Pancreas (tissue), 10 donors: ENCODE measurements around the gene SUGP1. TPM values are rescaled to one million over a fixed set of nuclear protein-coding genes. Genes with fewer than 3 reads are reported as not detected.

Experiments used
- ATAC-seq, 4 donors: fragments of 200-7000 bp; cut with Tn5 transposase; one replicate each; pipeline versions ENCODE4 v1.8.0 to v1.9.1; 2020; ENCODE audit warnings: mild to moderate bottlenecking in 4 of 4, moderate library complexity in 4 of 4
- DNase-seq, 6 donors: peaks; one replicate each; pipeline ENCODE4 v3.0.0-alpha.2; 2020
- FAIRE-seq: peaks from 2 replicates; lab custom pipeline; 2012; peaks lifted over from hg19 to GRCh38; lab: Jason Lieb, UNC
- H3K27ac ChIP-seq, 4 donors: fragments of 200-600 bp; sonication (generic); 1 replicate in 3 of 4; 2 replicates in 1 of 4; pipeline versions ENCODE4 v1.5.0 to v1.8.0; 2020
- H3K27me3 ChIP-seq, 4 donors: fragments of 200-600 bp; one replicate each; pipeline ENCODE4 v1.8.0; 2021
- H3K36me3 ChIP-seq, 3 donors: fragments of 200-600 bp; sonication (generic) in 1 of 3; one replicate each; pipeline versions ENCODE4 v1.5.0 to v1.8.0; 2020 to 2021
- H3K4me1 ChIP-seq, 3 donors: fragments of 200-600 bp; one replicate each; pipeline ENCODE4 v1.8.0; 2021
- H3K4me3 ChIP-seq, 4 donors: fragments of 200-600 bp; sonication (generic) in 2 of 4; one replicate each; pipeline versions ENCODE4 v1.5.0 to v1.8.0; 2020 to 2021
- H3K9me3 ChIP-seq, 4 donors: fragments of 200-600 bp; one replicate each; pipeline ENCODE4 v1.8.0; 2021
- WGBS, 2 donors: extraction: QIAGEN DNeasy Blood & Tissue Kit; methylation state at CpG; one replicate each; pipeline ENCODE4 v1.1.7; 2013; 5-methylcytosine and 5-hydroxymethylcytosine counted together
- intact Hi-C, 3 donors: fragments of 100-400 bp; cut with DNase I; formaldehyde crosslinking; loops; one replicate each; pipeline versions ENCODE4 v1.11.1 to v1.14.2; 2022
- polyA plus RNA-seq, 2 donors: library from polyadenylated mRNA; stranded (reverse); fragments of 200-250 nt; gene quantifications; one replicate each; pipeline ENCODE4 v1.2.3, GENCODE V29; 2013
- total RNA-seq, 6 donors: library from RNA; stranded (reverse); fragmentation: NEBNext Ultra II Directional in 4 of 6; extraction: Animal tissue kit (Norgen Biotek cat#: 25700) in 4 of 6; gene quantifications; one replicate each; pipeline versions ENCODE4 v1.2.1 to v1.2.4, GENCODE V29; 2021 to 2023
- TF ChIP-seq, protein P1 (sequence below), 4 donors: fragments of 200-600 bp; sonication (generic) in 3 of 4; IDR thresholded peaks; one replicate each; pipeline versions ENCODE4 v1.5.0 to v1.8.0; 2021; ENCODE audit warnings: antibody characterized with exemption in 4 of 4
- donor health status: healthy with polysubstance abuse.
- donor health status: DM: no; HTN: no; CAD: no; lungs with moderate emphysema.
- donor health status: DM: no; HTN: no; CAD: no.
- donor health status: control.
- donor health status: control.
- donor health status: Bipolar disorder and iron deficiency.
- donor health status: DM: yes; HTN: yes; CAD: no.
- donor health status: DM: no; HTN: no; CAD: no.
- donor health status: DM: no; HTN: no; CAD: no.
- donor health status: DM: yes; HTN: yes; CAD: no.

The SUGP1 gene
- total and polyA plus RNA-seq, 8 donors, result 14.6 to 50.3 (median 21.4) TPM

DNA sequence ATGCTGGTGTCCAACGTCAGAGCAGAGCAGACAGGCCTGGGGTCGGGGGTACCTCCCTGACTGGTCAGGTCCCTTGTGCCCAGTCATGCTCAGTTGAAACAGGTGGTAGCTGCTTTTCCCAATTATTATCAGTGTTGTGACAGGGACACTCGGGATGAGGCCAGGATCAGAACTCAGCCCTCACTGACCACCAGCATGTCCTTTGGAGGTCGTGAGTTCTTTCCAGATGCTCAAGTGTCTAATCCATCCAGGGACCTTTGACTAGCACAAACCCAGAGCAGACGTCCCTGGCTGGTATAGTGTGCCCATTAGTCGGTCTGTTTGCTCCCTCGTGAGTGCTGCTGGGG, 22.7 kb upstream of the SUGP1 start:
- ATAC-seq (no peak), DNase-seq (no peak), FAIRE-seq (no peak)
- Histone ChIP-seq H3K4me1 (no peaks in the 10 kb centered on the region), H3K36me3 (peaks cover 0 to 82% (median 45%) of the 10 kb centered on the region in 3 donors), H3K27me3 (no peaks in the 10 kb centered on the region), H3K27ac (no peak overlapping the region), H3K4me3 (no peak overlapping the region), H3K9me3 (no peaks in the 10 kb centered on the region)
- intact Hi-C loops, result loop anchor here in 1 of 3 donors (5.0 kb wide), 1 partner anchor 196 kb away; no protein-coding TSS in a partner anchor
- TF ChIP-seq, protein P1, sequence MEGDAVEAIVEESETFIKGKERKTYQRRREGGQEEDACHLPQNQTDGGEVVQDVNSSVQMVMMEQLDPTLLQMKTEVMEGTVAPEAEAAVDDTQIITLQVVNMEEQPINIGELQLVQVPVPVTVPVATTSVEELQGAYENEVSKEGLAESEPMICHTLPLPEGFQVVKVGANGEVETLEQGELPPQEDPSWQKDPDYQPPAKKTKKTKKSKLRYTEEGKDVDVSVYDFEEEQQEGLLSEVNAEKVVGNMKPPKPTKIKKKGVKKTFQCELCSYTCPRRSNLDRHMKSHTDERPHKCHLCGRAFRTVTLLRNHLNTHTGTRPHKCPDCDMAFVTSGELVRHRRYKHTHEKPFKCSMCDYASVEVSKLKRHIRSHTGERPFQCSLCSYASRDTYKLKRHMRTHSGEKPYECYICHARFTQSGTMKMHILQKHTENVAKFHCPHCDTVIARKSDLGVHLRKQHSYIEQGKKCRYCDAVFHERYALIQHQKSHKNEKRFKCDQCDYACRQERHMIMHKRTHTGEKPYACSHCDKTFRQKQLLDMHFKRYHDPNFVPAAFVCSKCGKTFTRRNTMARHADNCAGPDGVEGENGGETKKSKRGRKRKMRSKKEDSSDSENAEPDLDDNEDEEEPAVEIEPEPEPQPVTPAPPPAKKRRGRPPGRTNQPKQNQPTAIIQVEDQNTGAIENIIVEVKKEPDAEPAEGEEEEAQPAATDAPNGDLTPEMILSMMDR (IDR thresholded peaks at IDR 0.05), result peak in 1 of 4 donors; percentile 22
- 46 to 57% methylated on average over 7 of the region's 7 CpGs for WGBS, 2 donors

DNA sequence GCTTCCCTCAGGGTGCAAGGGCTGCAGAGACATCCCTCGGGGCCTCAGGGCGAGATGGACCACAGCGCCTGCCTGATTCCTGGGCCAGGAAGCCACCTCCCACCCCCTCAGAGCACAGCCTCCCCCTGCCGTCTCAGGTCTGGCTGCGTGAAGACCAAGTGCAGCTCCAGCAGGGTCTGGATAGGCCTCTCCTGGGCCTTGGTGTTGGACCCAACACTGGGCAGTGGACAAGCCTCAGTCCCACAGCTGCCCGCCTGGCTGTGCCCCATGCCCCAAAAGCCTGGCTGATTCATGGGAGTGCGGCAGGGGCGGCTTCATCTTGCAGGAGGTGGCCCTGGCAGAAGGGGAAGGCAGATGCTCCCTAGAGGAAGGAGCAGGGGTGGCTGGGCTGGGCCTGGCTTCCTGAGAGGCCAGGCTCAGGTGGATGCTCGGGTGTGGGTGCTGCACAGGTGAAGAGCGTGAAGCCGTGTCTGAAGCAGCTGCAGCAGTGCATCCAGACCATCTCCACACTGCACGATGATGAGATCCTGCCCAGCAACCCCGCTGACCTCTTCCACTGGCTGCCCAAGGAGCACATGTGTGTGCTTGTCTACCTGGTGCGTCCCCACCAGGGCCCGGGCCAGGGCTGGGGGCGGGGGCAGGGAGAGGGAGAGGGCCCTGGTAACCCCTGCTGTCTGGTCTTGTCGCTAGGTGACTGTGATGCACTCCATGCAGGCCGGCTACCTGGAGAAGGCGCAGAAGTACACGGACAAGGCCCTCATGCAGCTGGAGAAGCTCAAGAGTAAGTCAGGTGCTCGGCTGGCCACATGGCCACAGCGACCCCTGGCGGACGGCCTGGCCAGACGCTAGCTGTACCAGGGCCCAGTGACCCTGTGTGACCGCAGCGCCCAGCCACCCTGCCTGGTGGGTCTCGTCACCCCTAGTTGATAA, 22.0 kb upstream of the SUGP1 start:
- ATAC-seq (peak; percentile 65 to 93 (median 88)), DNase-seq (peak; percentile 43 to 90 (median 76)), FAIRE-seq (no peak)
- Histone ChIP-seq H3K4me3 (no peak overlapping the region), H3K27me3 (no peaks in the 10 kb centered on the region), H3K36me3 (peaks cover 0 to 82% (median 51%) of the 10 kb centered on the region in 3 donors), H3K27ac (no peak overlapping the region), H3K9me3 (no peaks in the 10 kb centered on the region), H3K4me1 (no peaks in the 10 kb centered on the region)
- TF ChIP-seq, protein P1 (IDR thresholded peaks at IDR 0.05), result peak; percentile 77 to 88 (median 84)
- WGBS, 2 donors, result 59 to 68% methylated on average over 24 to 28 of the region's 28 CpGs
- intact Hi-C loops, result loop anchor here in 1 of 3 donors (5.0 kb wide), 1 partner anchor 195 kb away; no protein-coding TSS in a partner anchor

DNA sequence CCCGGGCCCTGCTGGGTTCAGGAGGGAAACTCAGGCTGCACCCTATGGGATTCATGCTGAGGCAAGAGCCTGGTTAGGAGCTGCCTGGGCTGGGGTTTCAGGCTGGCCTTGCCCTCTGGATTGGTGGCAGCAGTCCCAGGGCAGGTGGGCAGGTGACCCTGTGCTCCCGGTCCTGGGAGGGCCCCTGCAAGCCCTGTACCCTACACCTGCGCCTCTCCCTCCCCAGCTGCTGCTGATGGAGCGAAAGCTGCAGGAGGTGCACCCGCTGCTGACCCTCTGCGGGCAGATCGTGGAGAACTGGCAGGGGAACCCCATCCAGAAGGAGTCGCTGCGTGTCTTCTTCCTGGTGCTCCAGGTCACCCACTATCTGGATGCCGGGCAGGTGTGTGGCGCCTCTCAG, 20.7 kb upstream of the SUGP1 start:
- FAIRE-seq (no peak), ATAC-seq (no peak), DNase-seq (peak in 2 of 6 donors; percentile 17 to 66)
- peaks cover 0 to 82% (median 51%) of the 10 kb centered on the region in 3 donors for H3K36me3 ChIP-seq
- no peak overlapping the region for H3K4me3 ChIP-seq
- WGBS, 2 donors, result 92 to 93% methylated on average over 11 of the region's 11 CpGs
- no peaks in the 10 kb centered on the region for H3K4me1 ChIP-seq
- intact Hi-C loops, result loop anchor here in 1 of 3 donors (5.0 kb wide), 1 partner anchor 194 kb away; no protein-coding TSS in a partner anchor
- TF ChIP-seq, protein P1 (IDR thresholded peaks at IDR 0.05), result no peak
- H3K27ac ChIP-seq, result no peak overlapping the region
- no peaks in the 10 kb centered on the region for H3K27me3 ChIP-seq
- no peaks in the 10 kb centered on the region for H3K9me3 ChIP-seq

GRCh38 chr19:19338082-19338481, 17.8 kb upstream of the SUGP1 start:
- Histone ChIP-seq H3K9me3 (no peaks in the 10 kb centered on the region), H3K4me1 (no peaks in the 10 kb centered on the region), H3K4me3 (no peak overlapping the region), H3K36me3 (peaks cover 0 to 62% (median 25%) of the 10 kb centered on the region in 3 donors), H3K27ac (no peak overlapping the region), H3K27me3 (no peaks in the 10 kb centered on the region)
- 85 to 86% methylated on average over 7 of the region's 7 CpGs for WGBS, 2 donors
- TF ChIP-seq, protein P1 (IDR thresholded peaks at IDR 0.05), result no peak
- intact Hi-C loops, result no loop called here
- ATAC-seq (peak in 2 of 4 donors; percentile 6 to 8), DNase-seq (no peak), FAIRE-seq (no peak)
